Renal cortex interstitium (tissue), 11 donors: ENCODE data around the gene FRMPD4. TPM values are rescaled to one million over a fixed set of nuclear protein-coding genes. Genes with fewer than 3 reads are reported as not detected.

Experiments
- DNase-seq, 11 donors: peaks; one replicate each; pipeline ENCODE4 v3.0.0-alpha.2; 2013; ENCODE audit warnings: low read depth in 9 of 11, low spot score in 4 of 11; ENCODE audit errors: extremely low read depth in 1 of 11
- polyA plus RNA-seq, 3 donors: library from polyadenylated mRNA; unstranded; fragments of 120-200 nt; gene quantifications; one replicate each; pipeline ENCODE4 v1.2.1, GENCODE V29; 2013; ENCODE audit not compliant: insufficient read length in 3 of 3

The FRMPD4 gene
- polyA plus RNA-seq, 3 donors: 0.09 to 0.16 (median 0.12) TPM

- DNase-seq: no peak
These were observed 542.8 kb downstream of the FRMPD4 start for GRCh38 chrX:12681047-12681446.

DNA sequence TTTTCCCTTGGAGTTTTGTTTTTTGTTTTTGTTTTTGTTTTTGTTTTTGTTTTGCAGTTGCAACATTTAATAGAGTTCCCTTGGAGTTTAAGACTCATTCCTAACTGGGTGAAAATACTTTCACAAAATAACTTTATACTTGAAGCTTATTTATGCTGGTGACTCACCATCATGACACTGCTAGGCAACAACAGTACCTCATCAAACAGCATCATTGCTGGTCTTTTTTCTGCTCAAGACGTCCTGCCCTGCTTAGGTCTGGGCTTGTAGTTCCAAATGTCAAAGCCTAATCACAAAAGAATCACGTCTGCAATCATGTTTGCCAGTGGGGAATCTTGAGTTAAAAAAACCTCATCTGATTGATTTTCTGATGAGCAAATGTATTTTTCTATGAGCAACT is 547.3 kb downstream of the FRMPD4 start:
- DNase-seq: no peak

DNA sequence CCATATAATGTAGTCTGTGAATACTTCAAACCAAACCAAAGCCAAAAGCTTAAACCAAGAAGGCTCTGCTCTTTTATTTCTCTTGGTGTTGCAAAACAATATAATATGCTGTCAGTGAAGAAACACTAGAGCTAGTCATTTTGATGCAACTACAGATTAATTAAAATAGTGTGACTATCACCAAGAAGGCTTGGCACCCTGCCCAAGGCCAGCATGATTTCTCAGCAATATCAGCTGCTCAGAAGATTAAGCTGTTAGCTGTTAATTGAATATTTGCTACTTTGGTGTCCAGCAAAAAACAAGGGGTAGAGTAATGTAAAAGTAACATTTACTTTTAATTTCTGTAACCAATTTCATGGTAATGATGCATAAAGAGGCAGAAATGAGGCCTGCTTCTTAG is 548.1 kb downstream of the FRMPD4 start:
- DNase-seq: no peak

GRCh38 chrX:12690646-12691045 is 552.4 kb downstream of the FRMPD4 start:
- no peak for DNase-seq

DNA sequence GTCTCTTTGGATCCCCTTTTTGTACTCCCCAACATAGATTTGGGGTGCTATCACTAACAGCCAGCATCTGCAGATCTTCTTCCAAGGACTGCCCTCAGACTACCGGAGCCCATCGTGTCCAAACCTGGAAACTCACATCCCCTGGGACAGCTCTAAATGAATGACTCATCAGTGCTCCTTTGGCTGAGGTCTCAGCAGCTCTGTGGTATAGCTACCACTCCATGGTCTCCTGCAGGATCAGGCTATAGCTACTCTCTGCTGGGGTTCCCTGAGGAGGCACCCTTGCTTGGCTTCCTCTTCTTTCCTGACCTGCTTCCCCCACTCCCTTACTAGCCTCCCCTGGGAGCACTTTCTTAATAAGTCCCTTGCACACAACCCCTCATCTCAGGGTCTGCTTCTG is 555.5 kb downstream of the FRMPD4 start:
- DNase-seq: no peak

- no peak for DNase-seq
These were observed 562.5 kb downstream of the FRMPD4 start for GRCh38 chrX:12700745-12701144.

- DNase-seq: peak in 10 of 11 donors; percentile 19 to 53 (median 39)
These were observed 563.4 kb downstream of the FRMPD4 start for GRCh38 chrX:12701628-12702027.

GRCh38 chrX:12702509-12703091 is 564.3 kb downstream of the FRMPD4 start:
- peak in 2 of 11 donors; percentile 0 to 7 for DNase-seq

- DNase-seq: no peak
These were observed 566.4 kb downstream of the FRMPD4 start for GRCh38 chrX:12704706-12705105.

DNA sequence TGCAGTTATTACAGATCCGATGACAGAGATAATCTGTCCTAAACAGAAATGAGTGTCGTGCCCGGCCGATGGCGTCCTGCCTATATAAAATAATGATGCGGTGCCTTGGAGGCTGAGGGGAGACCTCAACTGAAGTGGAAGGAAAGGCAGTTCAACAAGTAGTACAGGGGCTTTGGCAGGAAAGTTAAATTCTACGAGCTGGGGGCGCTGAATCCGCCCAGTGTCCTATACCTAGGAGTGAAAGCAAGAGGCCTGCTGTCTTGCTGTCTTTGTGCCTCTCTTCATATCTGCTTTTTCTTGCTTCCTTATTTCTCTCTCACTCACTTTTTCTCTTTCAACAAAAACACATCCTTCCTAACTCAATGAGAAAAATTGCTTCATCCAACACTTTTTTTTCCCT is 570.8 kb downstream of the FRMPD4 start:
- no peak for DNase-seq

DNA sequence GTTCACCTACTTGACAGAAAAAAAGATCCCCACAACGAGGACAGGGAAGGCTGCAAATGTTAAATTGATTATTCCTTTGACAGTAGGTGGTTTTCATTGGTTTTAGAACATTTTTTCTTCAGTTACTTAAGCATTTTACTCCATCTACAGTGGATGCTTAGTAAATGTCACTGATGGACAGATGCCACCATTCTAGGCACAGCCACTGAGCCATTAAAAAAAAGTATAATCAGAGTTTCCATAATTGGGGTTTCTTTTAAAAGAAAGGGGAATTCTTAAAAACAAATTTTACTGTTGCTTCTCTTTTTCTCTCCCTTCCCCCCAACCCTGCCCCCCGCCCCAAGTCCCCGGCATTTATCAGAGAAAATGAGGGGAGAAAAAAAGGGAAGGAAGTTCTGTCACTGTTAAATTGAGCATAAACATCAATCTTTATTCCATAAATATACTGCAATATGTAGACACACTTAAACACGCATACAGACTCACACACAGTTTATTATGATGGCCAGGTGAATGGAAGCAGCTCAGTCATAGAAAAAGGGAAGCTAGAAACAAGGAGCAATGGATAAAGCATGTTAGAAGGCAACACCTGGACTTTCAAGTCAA is 573.3 kb downstream of the FRMPD4 start:
- DNase-seq: no peak

GRCh38 chrX:12716574-12716973 is 578.3 kb downstream of the FRMPD4 start:
- no peak for DNase-seq

DNA sequence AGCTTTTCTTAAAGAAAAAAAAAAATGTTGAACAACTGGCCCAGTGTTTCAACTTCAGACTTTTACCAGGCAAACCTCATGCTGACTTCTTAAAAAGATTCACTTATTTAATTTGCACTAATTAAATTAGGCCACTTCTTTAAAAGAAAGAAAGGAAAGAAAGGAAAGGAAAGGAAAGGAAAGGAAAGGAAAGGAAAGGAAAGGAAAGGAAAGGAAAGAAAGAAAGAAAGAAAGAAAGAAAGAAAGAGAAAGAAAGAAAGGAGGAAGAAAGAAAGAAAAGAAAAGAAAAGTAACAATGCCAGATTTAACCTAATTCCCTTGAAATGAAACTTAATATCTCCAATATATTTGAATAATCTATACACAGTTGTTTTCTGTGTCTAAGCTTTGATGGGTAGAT is 581.6 kb downstream of the FRMPD4 start:
- DNase-seq: no peak

DNA sequence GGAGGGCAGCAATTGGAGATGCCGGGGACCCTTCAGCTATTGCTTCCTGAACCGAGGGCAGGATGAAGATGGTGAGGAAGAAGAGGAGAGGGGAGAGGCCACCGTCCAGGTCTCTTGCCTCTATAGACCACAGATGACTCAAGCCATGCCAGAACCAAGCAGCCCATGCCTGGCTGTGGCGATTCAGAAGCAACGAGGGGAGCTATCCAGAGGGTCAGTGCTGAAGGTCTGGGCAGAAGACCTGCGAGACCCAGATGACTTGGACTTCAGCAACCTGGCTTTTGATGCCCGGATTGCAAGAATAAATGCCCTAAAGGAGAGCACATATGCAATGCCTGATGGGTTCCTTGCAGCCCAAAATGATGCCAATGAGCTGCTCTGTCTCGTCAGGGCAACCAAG is 582.8 kb downstream of the FRMPD4 start:
- peak in 5 of 11 donors; percentile 4 to 13 (median 7) for DNase-seq

GRCh38 chrX:12722314-12722713 is 584.0 kb downstream of the FRMPD4 start:
- no peak for DNase-seq

- DNase-seq: no peak
These were observed 603.1 kb downstream of the FRMPD4 start for GRCh38 chrX:12741416-12741815.

DNA sequence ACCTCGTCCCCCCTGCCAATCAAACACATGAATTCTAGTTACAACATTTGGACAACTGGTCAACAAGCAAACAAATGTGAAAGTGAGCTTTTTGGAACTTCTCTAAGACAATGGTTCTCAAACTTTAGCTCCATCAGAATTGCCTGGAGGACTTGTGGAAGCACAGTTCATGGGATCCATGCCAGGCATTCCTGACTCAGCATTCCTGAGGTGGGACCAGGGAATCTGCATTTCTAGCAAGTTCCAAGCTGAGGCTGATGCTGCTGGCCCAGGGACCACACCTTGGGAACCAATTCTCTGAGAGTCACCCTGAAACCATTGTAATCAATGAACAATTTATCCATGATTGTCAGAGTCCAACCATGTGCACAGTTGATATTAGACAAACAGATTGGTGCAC is 609.2 kb downstream of the FRMPD4 start:
- no peak for DNase-seq

GRCh38 chrX:12751887-12752286 is 613.6 kb downstream of the FRMPD4 start:
- DNase-seq: no peak

DNA sequence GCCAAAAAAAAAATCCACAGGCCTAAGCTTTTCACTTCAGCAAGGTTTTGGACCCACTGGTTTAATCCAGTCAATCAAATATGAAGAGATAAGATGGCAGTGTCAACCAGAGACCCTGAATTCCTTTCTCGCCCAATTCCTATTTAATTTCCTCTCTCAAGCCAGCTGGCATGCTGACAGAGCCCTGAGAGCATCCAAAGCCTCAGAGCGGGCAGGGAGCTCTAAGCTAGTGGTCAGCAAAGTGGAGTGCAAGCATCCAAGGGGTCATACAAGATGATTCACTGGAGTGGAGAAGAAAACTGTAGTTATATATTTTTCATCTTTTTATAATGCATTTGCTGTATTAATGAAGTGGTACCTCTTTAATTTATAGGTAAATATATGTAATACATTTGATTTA is 615.1 kb downstream of the FRMPD4 start:
- no peak for DNase-seq

DNA sequence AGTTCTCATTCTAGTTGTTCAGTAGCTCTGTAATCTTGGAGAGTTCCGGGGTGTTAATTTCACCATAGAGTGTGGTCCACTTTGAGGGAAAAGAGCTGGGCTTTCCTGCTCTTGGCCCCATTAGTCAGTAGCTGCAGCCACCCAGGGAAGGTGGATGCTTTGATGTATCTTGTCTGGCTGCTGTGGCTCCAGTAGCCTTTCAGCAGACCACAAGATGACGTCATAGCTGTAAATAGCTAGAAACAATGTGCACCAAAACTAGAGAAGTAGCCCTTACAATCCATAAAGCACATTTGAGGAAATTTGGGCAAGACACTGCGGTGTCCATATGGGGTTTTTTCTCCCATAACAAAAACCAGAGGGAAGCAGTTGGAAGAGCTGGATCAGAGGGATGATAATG is 620.0 kb downstream of the FRMPD4 start:
- DNase-seq: no peak

GRCh38 chrX:12767856-12768255 is 629.6 kb downstream of the FRMPD4 start:
- no peak for DNase-seq
